H9 (cell line): ENCODE results near the gene LETMD1. TPM values are rescaled to one million over a fixed set of nuclear protein-coding genes. Genes with fewer than 3 reads are reported as not detected.

Source experiments
- DNase-seq: peaks from one replicate; pipeline ENCODE4 v3.0.0-alpha.2; 2017
- H2AFZ ChIP-seq: one replicate; pipeline ENCODE4 v1.6.1; 2013; ENCODE audit warnings: mild to moderate bottlenecking, low read length, control low read depth, moderate library complexity
- H2AK5ac ChIP-seq: 2 replicates; pipeline ENCODE4 v1.6.1; 2013; ENCODE audit warnings: low read length, control low read depth, mixed read lengths; ENCODE audit not compliant: insufficient read length
- H2BK120ac ChIP-seq: one replicate; pipeline ENCODE4 v1.6.1; 2013; ENCODE audit warnings: low read depth, mild to moderate bottlenecking, low read length, control low read depth, inconsistent platforms; ENCODE audit not compliant: poor library complexity, severe bottlenecking
- H2BK12ac ChIP-seq: 2 replicates; pipeline ENCODE4 v1.6.1; 2013; ENCODE audit warnings: low read length, control low read depth, mixed read lengths, low read depth; ENCODE audit not compliant: insufficient read length
- H2BK15ac ChIP-seq: 2 replicates; pipeline ENCODE4 v1.6.1; 2013; ENCODE audit warnings: low read depth, low read length, control low read depth
- H2BK20ac ChIP-seq: one replicate; pipeline ENCODE4 v1.6.1; 2013; ENCODE audit warnings: low read depth, mild to moderate bottlenecking, low read length, control low read depth, inconsistent platforms; ENCODE audit not compliant: poor library complexity, severe bottlenecking
- H2BK5ac ChIP-seq: 2 replicates; pipeline ENCODE4 v1.6.1; 2013; ENCODE audit warnings: low read length, control low read depth, mixed read lengths; ENCODE audit not compliant: insufficient read length
- H3K14ac ChIP-seq: 2 replicates; pipeline ENCODE4 v1.6.1; 2013; ENCODE audit warnings: low read length, control low read depth; ENCODE audit not compliant: insufficient read depth
- H3K18ac ChIP-seq: 2 replicates; pipeline ENCODE4 v1.6.1; 2013; ENCODE audit warnings: low read depth, mild to moderate bottlenecking, mixed read lengths, low read length, control low read depth; ENCODE audit not compliant: insufficient read length
- H3K23ac ChIP-seq: 2 replicates; pipeline ENCODE4 v1.6.1; 2013; ENCODE audit warnings: low read length, control low read depth, mixed read lengths, low read depth; ENCODE audit not compliant: insufficient read length
- H3K23me2 ChIP-seq: 2 replicates; pipeline ENCODE4 v1.6.1; 2013; ENCODE audit warnings: low read depth, mild to moderate bottlenecking, mixed read lengths, low read length, control low read depth; ENCODE audit not compliant: insufficient read length, poor library complexity, severe bottlenecking
- H3K27ac ChIP-seq: 2 replicates; pipeline ENCODE4 v1.5.1; 2013; ENCODE audit warnings: low read length, control low read depth, mixed read lengths, low read depth; ENCODE audit not compliant: insufficient read length
- H3K27me3 ChIP-seq: 2 replicates; pipeline ENCODE4 v1.6.1; 2013; ENCODE audit warnings: low read length, control low read depth, inconsistent platforms; ENCODE audit not compliant: insufficient read depth
- H3K4ac ChIP-seq: 2 replicates; pipeline ENCODE4 v1.6.1; 2013; ENCODE audit warnings: low read depth, mild to moderate bottlenecking, control low read depth, inconsistent platforms, low read length, moderate library complexity
- H3K4me1 ChIP-seq: 2 replicates; pipeline ENCODE4 v1.6.1; 2013; ENCODE audit warnings: low read length, control low read depth, inconsistent platforms; ENCODE audit not compliant: insufficient read depth
- H3K4me2 ChIP-seq: 2 replicates; pipeline ENCODE4 v1.6.1; 2013; ENCODE audit warnings: low read length, control low read depth, mixed read lengths; ENCODE audit not compliant: insufficient read length, insufficient read depth
- H3K56ac ChIP-seq: 2 replicates; pipeline ENCODE4 v1.6.1; 2013; ENCODE audit warnings: low read depth, mild to moderate bottlenecking, mixed read lengths, low read length, control low read depth; ENCODE audit not compliant: insufficient read length
- H3K79me1 ChIP-seq: 2 replicates; pipeline ENCODE4 v1.6.1; 2013; ENCODE audit warnings: low read depth, mild to moderate bottlenecking, moderate library complexity, low read length, control low read depth, inconsistent platforms; ENCODE audit not compliant: insufficient read depth, poor library complexity, severe bottlenecking
- H3K79me2 ChIP-seq: 2 replicates; pipeline ENCODE4 v1.6.1; 2013; ENCODE audit warnings: low read length, control low read depth, inconsistent platforms; ENCODE audit not compliant: insufficient read depth
- H3K9ac ChIP-seq: 2 replicates; pipeline ENCODE4 v1.6.1; 2013; ENCODE audit warnings: low read length, control low read depth, mixed read lengths; ENCODE audit not compliant: insufficient read length; ENCODE audit errors: extremely low read depth
- H3K9me3 ChIP-seq: one replicate; pipeline ENCODE4 v1.6.1; 2013; ENCODE audit warnings: low read depth, low read length, inconsistent platforms; ENCODE audit not compliant: control insufficient read depth
- H3T11ph ChIP-seq: one replicate; pipeline ENCODE4 v1.6.1; 2013; ENCODE audit warnings: mild to moderate bottlenecking, low read length, control low read depth, inconsistent platforms
- H4K20me1 ChIP-seq: one replicate; pipeline ENCODE4 v1.6.1; 2013; ENCODE audit not compliant: control insufficient read depth, insufficient read length, insufficient read depth
- H4K5ac ChIP-seq: 2 replicates; pipeline ENCODE4 v1.6.1; 2013; ENCODE audit warnings: low read depth, mild to moderate bottlenecking, mixed read lengths, low read length, control low read depth; ENCODE audit not compliant: insufficient read length
- H4K8ac ChIP-seq: replicated peaks from 2 replicates; pipeline ENCODE4 v1.6.1; 2013; ENCODE audit warnings: low read length, control low read depth, mixed read lengths, low read depth; ENCODE audit not compliant: insufficient read length
- H4K91ac ChIP-seq: 2 replicates; pipeline ENCODE4 v1.6.1; 2013; ENCODE audit warnings: low read depth, mild to moderate bottlenecking, moderate library complexity, mixed read lengths, low read length, control low read depth; ENCODE audit not compliant: insufficient read length
- H3K27ac Mint-ChIP-seq, 3 experiments: 2 replicates in 2 of 3; 3 replicates in 1 of 3; pipeline ENCODE4 v1.8.0; 2020 to 2021; ENCODE audit warnings: mixed read lengths in 3 of 3, mild to moderate bottlenecking in 1 of 3, moderate library complexity in 1 of 3
- H3K27me3 Mint-ChIP-seq: 2 replicates; pipeline ENCODE4 v1.8.0; 2021; ENCODE audit warnings: low read depth, mild to moderate bottlenecking, moderate library complexity, mixed read lengths
- H3K36me3 Mint-ChIP-seq, 3 experiments: 2 replicates in 2 of 3; 3 replicates in 1 of 3; pipeline ENCODE4 v1.8.0; 2020 to 2021; ENCODE audit warnings: low read depth in 3 of 3, mixed read lengths in 3 of 3; ENCODE audit not compliant: insufficient read depth in 1 of 3
- H3K4me1 Mint-ChIP-seq, 2 experiments: 2 replicates each; pipeline ENCODE4 v1.8.0; 2020; ENCODE audit warnings: mixed read lengths in 2 of 2
- H3K4me3 Mint-ChIP-seq, 2 experiments: 2 replicates in 1 of 2; 3 replicates in 1 of 2; pipeline ENCODE4 v1.8.0; 2020 to 2021; ENCODE audit warnings: mild to moderate bottlenecking in 2 of 2, mixed read lengths in 2 of 2, moderate library complexity in 1 of 2
- H3K9me3 Mint-ChIP-seq, 2 experiments: 2 replicates in 1 of 2; 3 replicates in 1 of 2; pipeline ENCODE4 v1.8.0; 2020; ENCODE audit warnings: mild to moderate bottlenecking in 2 of 2, mixed read lengths in 2 of 2, moderate library complexity in 1 of 2
- CTCF ChIP-seq: fragments of 200-600 bp; sonication (generic); conservative IDR thresholded peaks from 3 replicates; pipeline ENCODE4 v1.8.0; 2021; ENCODE audit warnings: antibody characterized with exemption, mild to moderate bottlenecking
- WGBS: extraction: QIAGEN DNeasy Blood & Tissue Kit; methylation state at CpG from one replicate; pipeline ENCODE4 v1.1.7; 2013; ENCODE audit warnings: missing lambda C conversion rate, low lambda C conversion rate, mixed read lengths; ENCODE audit not compliant: insufficient read length; ENCODE audit errors: extremely low coverage; 5-methylcytosine and 5-hydroxymethylcytosine counted together
- total RNA-seq: library from RNA; stranded (reverse); gene quantifications from 2 replicates; pipeline ENCODE4 v1.2.1, GENCODE V29; 2021

LETMD1 gene
- total RNA-seq, 1 experiment from 2014 or later = 34.9 TPM

GRCh38 chr12:51005030-51005429, 43.1 kb upstream of the LETMD1 start:
- H4K5ac ChIP-seq = no peak overlapping the region
- no peak overlapping the region for H2BK12ac ChIP-seq
- Mint-ChIP-seq H3K4me3 (no peak overlapping the region), H3K27ac (peak overlapping the region in 2 of 3 experiments; percentile 93 to 97; a peak in 3 of 7 replicates), H3K9me3 (no peaks in the 10 kb centered on the region), H3K4me1 (peaks cover 30 to 39% of the 10 kb centered on the region in 2 experiments), H3K36me3 (peaks cover 35 to 66% (median 54%) of the 10 kb centered on the region in 3 experiments), H3K27me3 (no peaks in the 10 kb centered on the region)
- H3K9ac ChIP-seq = no peak overlapping the region
- no peak overlapping the region for H2BK20ac ChIP-seq
- H3K56ac ChIP-seq = no peak overlapping the region
- H2BK15ac ChIP-seq = no peak overlapping the region
- no peak overlapping the region for H3T11ph ChIP-seq
- H3K18ac ChIP-seq = no peak overlapping the region
- no peaks in the 10 kb centered on the region for H3K23me2 ChIP-seq
- H4K8ac ChIP-seq = no peak overlapping the region
- H2AK5ac ChIP-seq = no peak overlapping the region
- H3K4me1 ChIP-seq = peaks cover 3% of the 10 kb centered on the region; the same call in 1 of the 2 replicates
- H3K79me2 ChIP-seq = no peaks in the 10 kb centered on the region
- H4K20me1 ChIP-seq = no peaks in the 10 kb centered on the region
- H3K23ac ChIP-seq = no peak overlapping the region
- H3K27ac ChIP-seq = no peak overlapping the region
- no peaks in the 10 kb centered on the region for H3K27me3 ChIP-seq
- WGBS = no CpG with 5 or more reads among the region's 3 CpGs
- H2BK120ac ChIP-seq = no peak overlapping the region
- H2AFZ ChIP-seq = no peak overlapping the region
- no peaks in the 10 kb centered on the region for H3K79me1 ChIP-seq
- H3K14ac ChIP-seq = no peak overlapping the region
- no peak overlapping the region for H3K4me2 ChIP-seq
- TF ChIP-seq CTCF = no peak
- H3K4ac ChIP-seq = no peak overlapping the region
- H3K9me3 ChIP-seq = no peaks in the 10 kb centered on the region
- no peak for DNase-seq
- no peak overlapping the region for H2BK5ac ChIP-seq
- no peak overlapping the region for H4K91ac ChIP-seq
